ENCODE measurements around the gene ZNF547.

DNA sequence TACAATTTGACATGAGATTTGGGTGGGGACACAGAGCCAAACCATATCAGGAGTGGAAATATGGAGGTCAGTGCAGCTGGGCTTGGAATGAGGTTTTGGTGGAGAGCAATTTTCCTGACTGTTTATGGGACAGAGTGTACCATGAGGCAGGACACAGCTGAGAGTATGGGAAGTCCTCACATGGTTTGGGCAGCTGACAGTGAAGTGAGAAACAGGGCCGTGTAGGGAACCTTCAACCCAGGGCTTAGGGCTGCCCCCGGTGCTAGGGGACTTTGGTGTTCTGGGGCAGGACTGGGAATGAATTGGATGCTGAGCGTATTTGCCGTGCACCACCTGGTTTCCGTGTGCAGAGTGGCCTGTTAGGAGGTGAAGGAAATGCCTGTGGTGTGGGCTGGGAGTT, 32.4 kb downstream of the ZNF547 start:
- TF ChIP-seq, protein P1, sequence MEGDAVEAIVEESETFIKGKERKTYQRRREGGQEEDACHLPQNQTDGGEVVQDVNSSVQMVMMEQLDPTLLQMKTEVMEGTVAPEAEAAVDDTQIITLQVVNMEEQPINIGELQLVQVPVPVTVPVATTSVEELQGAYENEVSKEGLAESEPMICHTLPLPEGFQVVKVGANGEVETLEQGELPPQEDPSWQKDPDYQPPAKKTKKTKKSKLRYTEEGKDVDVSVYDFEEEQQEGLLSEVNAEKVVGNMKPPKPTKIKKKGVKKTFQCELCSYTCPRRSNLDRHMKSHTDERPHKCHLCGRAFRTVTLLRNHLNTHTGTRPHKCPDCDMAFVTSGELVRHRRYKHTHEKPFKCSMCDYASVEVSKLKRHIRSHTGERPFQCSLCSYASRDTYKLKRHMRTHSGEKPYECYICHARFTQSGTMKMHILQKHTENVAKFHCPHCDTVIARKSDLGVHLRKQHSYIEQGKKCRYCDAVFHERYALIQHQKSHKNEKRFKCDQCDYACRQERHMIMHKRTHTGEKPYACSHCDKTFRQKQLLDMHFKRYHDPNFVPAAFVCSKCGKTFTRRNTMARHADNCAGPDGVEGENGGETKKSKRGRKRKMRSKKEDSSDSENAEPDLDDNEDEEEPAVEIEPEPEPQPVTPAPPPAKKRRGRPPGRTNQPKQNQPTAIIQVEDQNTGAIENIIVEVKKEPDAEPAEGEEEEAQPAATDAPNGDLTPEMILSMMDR (IDR thresholded peaks at IDR 0.05) = no peak
- TF ChIP-seq ZFX (IDR thresholded peaks at IDR 0.05; ENCODE audit: borderline replicate concordance) = no peak

All from 22Rv1 (cell line).